GM18951 (cell line): ENCODE results near the gene EIF5A2.
A peak's percentile ranks its signal among the peaks of the same experiment; 100 is the strongest.
"Not testable (repeated sequence)": the region's sequence is repeated elsewhere in the genome, so short reads cannot be mapped to it uniquely, and the experiment has no call there.

Experiments used
- POLR2A ChIP-seq: IDR thresholded peaks from 4 replicates; pipeline ENCODE4 v1.6.1; 2011; ENCODE audit warnings: mild to moderate bottlenecking; ENCODE audit not compliant: insufficient read length, insufficient read depth; ENCODE audit errors: extremely low read depth
- in situ Hi-C: fragments of 300-500 bp; cut with MboI; formaldehyde crosslinking; loops from one replicate; pipeline ENCODE4 v1.12.0; 2022; ENCODE audit warnings: low sequenced_read_pairs, mixed read lengths, inconsistent platforms; ENCODE audit not compliant: unreplicated experiment

The EIF5A2 gene

GRCh38 chr3:170908235-170909116 is at the start of gene EIF5A2:
Gene EIF5A2 (minus strand): TSS chr3:170908637. CDS start chr3:170907806, 831 bp downstream.
- TF ChIP-seq POLR2A: peak; percentile 67
- in situ Hi-C loops: no loop called here

GRCh38 chr3:170956647-170957046 is 48.2 kb upstream of the EIF5A2 start:
- in situ Hi-C loops: no loop called here
- no peak for TF ChIP-seq POLR2A

DNA sequence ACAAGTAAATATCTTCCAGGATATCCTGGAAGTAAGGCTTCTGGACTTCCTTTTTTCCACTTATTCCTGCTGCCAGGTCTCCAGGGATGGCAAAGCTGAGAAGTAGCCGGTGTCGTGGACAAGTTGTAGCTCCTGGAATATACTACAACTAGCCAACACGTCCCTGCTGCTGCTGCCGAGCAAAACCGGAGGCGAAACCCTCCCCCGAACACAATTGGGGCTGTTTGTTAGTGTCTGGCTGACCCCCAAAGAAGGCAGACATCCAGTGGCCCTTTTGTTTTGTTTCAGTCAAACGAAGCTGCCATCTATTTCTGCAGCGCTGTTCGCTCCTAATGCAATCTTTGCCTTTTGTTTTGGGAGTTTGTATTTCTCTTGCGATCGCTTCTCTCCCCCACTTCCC is 45.3 kb upstream of the EIF5A2 start:
- no peak for TF ChIP-seq POLR2A
- in situ Hi-C loops: no loop called here

GRCh38 chr3:170953229-170953628 is 44.8 kb upstream of the EIF5A2 start:
- in situ Hi-C loops: no loop called here
- TF ChIP-seq POLR2A: no peak

DNA sequence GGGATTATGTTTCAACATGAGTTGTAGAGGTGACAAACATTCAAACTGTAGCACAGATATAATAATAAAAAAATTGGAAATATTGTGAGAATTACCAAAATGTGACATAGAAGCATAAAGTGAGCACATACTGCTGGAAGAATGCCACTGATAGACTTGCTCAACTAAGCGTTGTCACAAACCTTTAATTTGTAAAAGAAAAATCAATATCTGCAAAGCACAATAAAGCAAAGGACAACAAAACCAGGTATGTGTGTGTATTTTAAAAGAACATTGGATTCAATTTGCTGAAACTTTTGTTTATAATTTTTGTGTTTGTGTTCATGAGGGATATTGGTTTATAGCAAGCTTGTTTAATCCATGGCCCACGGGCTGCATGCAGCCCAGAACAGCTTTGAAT is 40.8 kb upstream of the EIF5A2 start:
- no peak for TF ChIP-seq POLR2A
- in situ Hi-C loops: no loop called here

- no peak for TF ChIP-seq POLR2A
Measured at GRCh38 chr3:170947018-170947769, 38.8 kb upstream of the EIF5A2 start.

GRCh38 chr3:170942011-170942410 is 33.6 kb upstream of the EIF5A2 start:
- in situ Hi-C loops: no loop called here

More at GRCh38 chr3:170947018-170947769, 38.8 kb upstream of the EIF5A2 start:
- in situ Hi-C loops: no loop called here

DNA sequence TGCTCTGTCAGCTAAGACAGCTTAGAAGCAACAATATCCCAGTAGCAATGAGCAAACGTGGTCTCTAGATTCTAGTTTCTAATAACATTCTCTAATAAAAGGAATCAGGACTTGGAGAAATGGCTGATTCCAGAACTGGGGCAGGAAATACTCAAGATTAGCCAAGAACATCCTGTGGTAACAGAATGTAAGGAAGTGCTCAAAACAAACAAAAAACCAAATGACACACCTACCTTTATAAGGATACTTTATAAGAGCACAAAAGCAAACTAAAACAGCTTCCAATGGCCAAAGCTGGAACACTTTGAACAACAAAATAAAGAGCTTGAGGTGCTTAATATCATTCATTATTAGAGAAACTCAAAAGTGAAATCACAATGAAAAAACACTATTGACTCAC is 33.1 kb upstream of the EIF5A2 start:
- no peak for TF ChIP-seq POLR2A

More at GRCh38 chr3:170942011-170942410, 33.6 kb upstream of the EIF5A2 start:
- TF ChIP-seq POLR2A: no peak

GRCh38 chr3:170933039-170933438 is 24.6 kb upstream of the EIF5A2 start:
- in situ Hi-C loops: not testable (repeated sequence)

More for the DNA sequence above, 33.1 kb upstream of the EIF5A2 start:
- in situ Hi-C loops: no loop called here

- in situ Hi-C loops: not testable (repeated sequence)
Measured at GRCh38 chr3:170923553-170923952, 15.1 kb upstream of the EIF5A2 start.

DNA sequence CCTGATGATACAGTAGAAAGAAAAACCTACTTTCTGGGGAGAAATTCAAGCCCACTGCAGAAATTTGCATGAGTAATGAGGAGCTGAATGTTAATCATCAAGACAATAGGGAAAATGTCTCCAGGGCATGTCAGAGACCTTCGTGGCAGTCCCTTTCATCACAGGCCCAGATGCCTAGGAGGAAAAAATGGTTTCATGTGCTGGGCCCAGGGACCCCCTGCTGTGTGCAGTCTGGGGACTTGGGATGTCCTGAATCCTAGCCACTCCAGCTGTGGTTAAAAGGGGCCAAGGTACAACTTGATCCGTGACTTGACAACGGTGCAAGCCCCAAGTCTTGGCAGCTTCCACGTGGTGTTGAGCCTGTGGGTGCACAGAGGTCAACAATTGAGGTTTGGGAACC is 10.3 kb upstream of the EIF5A2 start:
- TF ChIP-seq POLR2A: no peak
- in situ Hi-C loops: no loop called here

- in situ Hi-C loops: no loop called here
- no peak for TF ChIP-seq POLR2A
Measured at GRCh38 chr3:170914690-170915089, 6.3 kb upstream of the EIF5A2 start.

- in situ Hi-C loops: no loop called here
- TF ChIP-seq POLR2A: no peak
Measured at GRCh38 chr3:170914212-170914611, 5.8 kb upstream of the EIF5A2 start.

DNA sequence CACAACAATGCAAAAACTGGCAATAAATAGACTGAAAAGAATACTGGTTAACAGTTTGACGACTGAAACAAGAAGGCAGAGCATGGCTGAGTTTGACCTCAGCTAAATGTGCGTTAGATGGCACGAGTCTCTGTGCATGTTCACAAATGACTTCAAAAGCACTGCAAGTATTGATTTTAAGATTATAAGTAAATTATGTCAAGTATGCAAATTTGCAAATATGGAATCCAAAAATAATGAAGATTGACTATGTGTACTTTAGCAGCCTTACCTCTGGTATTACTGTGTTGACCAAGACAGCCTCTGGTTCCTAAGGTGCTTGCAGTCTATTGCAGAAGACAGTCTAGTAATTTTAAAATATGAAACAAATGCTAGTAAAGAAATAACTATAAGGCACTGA is 2.6 kb upstream of the EIF5A2 start:
- TF ChIP-seq POLR2A: no peak
- in situ Hi-C loops: no loop called here

DNA sequence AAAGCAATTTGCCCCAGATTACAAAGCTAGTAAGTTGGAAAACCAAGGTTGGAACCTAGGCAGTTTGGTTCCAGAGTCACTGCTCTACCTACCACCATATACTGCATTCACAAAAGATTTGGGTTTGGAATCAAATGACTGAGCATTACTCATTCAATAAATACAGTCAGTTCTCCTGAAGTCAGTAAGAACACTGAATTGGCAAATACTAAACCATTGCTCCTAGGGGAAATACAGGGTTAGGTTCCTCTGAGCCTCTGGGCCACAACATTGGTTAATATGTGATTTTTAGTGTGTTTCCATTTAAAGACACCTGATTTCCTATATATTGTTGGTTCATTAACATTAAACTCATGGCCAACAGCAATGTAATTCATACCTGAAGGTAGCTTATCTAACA is 2.1 kb upstream of the EIF5A2 start:
- in situ Hi-C loops: no loop called here
- TF ChIP-seq POLR2A: no peak
